Fibroblast of lung (primary cell): ENCODE data around the gene NME7. TPM values are rescaled to one million over a fixed set of nuclear protein-coding genes. Genes with fewer than 3 reads are reported as not detected.

Source experiments
- DNase-seq, 2 donors: peaks; one replicate each; pipeline versions ENCODE4 v3.0.0 to v3.0.0-alpha.2; 2010; ENCODE audit warnings: low read depth in 2 of 2
- H2AFZ ChIP-seq: 2 replicates; pipeline ENCODE4 v1.5.1; 2012; ENCODE audit warnings: low read length, control low read depth, inconsistent platforms
- H3K27ac ChIP-seq: 2 replicates; pipeline ENCODE4 v1.5.1; 2011; ENCODE audit warnings: low read length, control low read depth; ENCODE audit not compliant: insufficient read depth
- H3K27me3 ChIP-seq: 2 replicates; pipeline ENCODE4 v1.5.1; 2011; ENCODE audit warnings: mild to moderate bottlenecking, low read length; ENCODE audit not compliant: control insufficient read depth, insufficient read depth
- H3K36me3 ChIP-seq: 2 replicates; pipeline ENCODE4 v1.5.1; 2011; ENCODE audit warnings: low read length; ENCODE audit not compliant: control insufficient read depth, insufficient read depth
- H3K4me1 ChIP-seq: 2 replicates; pipeline ENCODE4 v1.5.1; 2011; ENCODE audit warnings: low read length; ENCODE audit not compliant: control insufficient read depth, insufficient read depth; ENCODE audit errors: extremely low read depth
- H3K4me2 ChIP-seq: 2 replicates; pipeline ENCODE4 v1.5.1; 2011; ENCODE audit warnings: low read length, control low read depth; ENCODE audit not compliant: insufficient read depth; ENCODE audit errors: extremely low read depth
- H3K4me3 ChIP-seq, 4 experiments: fragments of 200-600 bp in 1 of 4; sonication (generic) in 1 of 4; replicated peaks in 1 of 4; 2 replicates each; pipeline ENCODE4 v1.5.1; 2011 to 2016; ENCODE audit warnings: low read length in 4 of 4, low read depth in 3 of 4, mild to moderate bottlenecking in 3 of 4, control low read depth in 2 of 4, inconsistent platforms in 1 of 4, mixed read lengths in 1 of 4; ENCODE audit not compliant: insufficient read depth in 1 of 4; ENCODE audit errors: control extremely low read depth in 1 of 4
- H3K79me2 ChIP-seq: 2 replicates; pipeline ENCODE4 v1.5.1; 2012; ENCODE audit warnings: mild to moderate bottlenecking, low read length, inconsistent platforms; ENCODE audit not compliant: control insufficient read depth, insufficient read depth
- H3K9ac ChIP-seq: 2 replicates; pipeline ENCODE4 v1.5.1; 2011; ENCODE audit warnings: mild to moderate bottlenecking, low read length, control low read depth; ENCODE audit not compliant: insufficient read depth
- H3K9me3 ChIP-seq: 2 replicates; pipeline ENCODE4 v1.5.1; 2012; ENCODE audit warnings: low read depth, low read length; ENCODE audit not compliant: control insufficient read depth, insufficient read depth
- H4K20me1 ChIP-seq: 2 replicates; pipeline ENCODE4 v1.5.1; 2011; ENCODE audit warnings: low read length; ENCODE audit not compliant: control insufficient read depth, insufficient read depth; ENCODE audit errors: extremely low read depth
- EZH2 ChIP-seq: IDR thresholded peaks from 2 replicates; pipeline ENCODE4 v1.5.1; 2012; ENCODE audit warnings: low read length, control low read depth, mild to moderate bottlenecking; ENCODE audit errors: missing control alignments
- polyA plus RNA-seq, 2 donors: library from polyadenylated mRNA; depleted of rRNA in 1 of 2; stranded (reverse) in 1 of 2; unstranded in 1 of 2; fragments of >200 nt; gene quantifications; 2 replicates each; pipeline ENCODE4 v1.2.1, GENCODE V29; 2011 to 2012; ENCODE audit warnings: missing spikeins in 1 of 2
- total RNA-seq: library from RNA; depleted of rRNA; stranded (reverse); fragments of >200 nt; gene quantifications from 2 replicates; pipeline ENCODE4 v1.2.1, GENCODE V29; 2014
- TF ChIP-seq, protein P1 (sequence below), 2 donors: IDR thresholded peaks in 1 of 2; conservative IDR thresholded peaks in 1 of 2; 1 replicate in 1 of 2; 2 replicates in 1 of 2; pipeline ENCODE4 v1.5.1; 2011 to 2012; ENCODE audit warnings: low read length in 2 of 2, control low read depth in 1 of 2, inconsistent platforms in 1 of 2, low read depth in 1 of 2, mild to moderate bottlenecking in 1 of 2

NME7 gene
- total and polyA plus RNA-seq, 2 donors (not counting 1 experiment from before 2014, with no cell fraction given), result 21.0 to 30.8 TPM

DNA sequence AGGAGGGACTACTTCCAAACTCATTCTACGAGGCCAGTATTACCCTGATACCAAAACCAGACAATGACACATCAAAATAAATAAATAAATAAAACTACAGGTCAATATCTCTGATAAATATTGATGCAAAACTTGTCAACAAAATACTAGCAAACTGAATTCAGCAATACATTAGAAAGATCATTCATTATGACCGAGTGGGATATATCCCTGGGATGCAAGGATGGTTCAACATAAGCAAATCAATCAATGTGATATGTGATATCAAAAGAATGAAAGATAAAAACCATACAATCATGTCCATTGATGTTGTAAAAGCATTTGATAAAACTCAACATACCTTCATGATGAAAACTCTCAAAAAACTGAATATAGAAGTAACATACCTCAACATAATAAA lies 36.7 kb downstream of the NME7 start:
- Histone ChIP-seq H3K79me2 (no peaks in the 10 kb centered on the region), H3K9ac (no peak overlapping the region), H3K4me2 (no peak overlapping the region), H2AFZ (no peak overlapping the region), H3K27me3 (no peaks in the 10 kb centered on the region), H3K4me3 (no peak overlapping the region), H3K4me1 (no peaks in the 10 kb centered on the region), H4K20me1 (no peaks in the 10 kb centered on the region), H3K27ac (no peak overlapping the region), H3K9me3 (no peaks in the 10 kb centered on the region), H3K36me3 (no peaks in the 10 kb centered on the region)
- TF ChIP-seq, protein P1, sequence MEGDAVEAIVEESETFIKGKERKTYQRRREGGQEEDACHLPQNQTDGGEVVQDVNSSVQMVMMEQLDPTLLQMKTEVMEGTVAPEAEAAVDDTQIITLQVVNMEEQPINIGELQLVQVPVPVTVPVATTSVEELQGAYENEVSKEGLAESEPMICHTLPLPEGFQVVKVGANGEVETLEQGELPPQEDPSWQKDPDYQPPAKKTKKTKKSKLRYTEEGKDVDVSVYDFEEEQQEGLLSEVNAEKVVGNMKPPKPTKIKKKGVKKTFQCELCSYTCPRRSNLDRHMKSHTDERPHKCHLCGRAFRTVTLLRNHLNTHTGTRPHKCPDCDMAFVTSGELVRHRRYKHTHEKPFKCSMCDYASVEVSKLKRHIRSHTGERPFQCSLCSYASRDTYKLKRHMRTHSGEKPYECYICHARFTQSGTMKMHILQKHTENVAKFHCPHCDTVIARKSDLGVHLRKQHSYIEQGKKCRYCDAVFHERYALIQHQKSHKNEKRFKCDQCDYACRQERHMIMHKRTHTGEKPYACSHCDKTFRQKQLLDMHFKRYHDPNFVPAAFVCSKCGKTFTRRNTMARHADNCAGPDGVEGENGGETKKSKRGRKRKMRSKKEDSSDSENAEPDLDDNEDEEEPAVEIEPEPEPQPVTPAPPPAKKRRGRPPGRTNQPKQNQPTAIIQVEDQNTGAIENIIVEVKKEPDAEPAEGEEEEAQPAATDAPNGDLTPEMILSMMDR (conservative IDR thresholded peaks at IDR 0.05 in 1 of 2, IDR thresholded peaks at IDR 0.05 in 1 of 2; ENCODE audit: low read depth in 1 of 2, low read length in 2 of 2), result no peak
- TF ChIP-seq EZH2, result no peak
- DNase-seq, result no peak

DNA sequence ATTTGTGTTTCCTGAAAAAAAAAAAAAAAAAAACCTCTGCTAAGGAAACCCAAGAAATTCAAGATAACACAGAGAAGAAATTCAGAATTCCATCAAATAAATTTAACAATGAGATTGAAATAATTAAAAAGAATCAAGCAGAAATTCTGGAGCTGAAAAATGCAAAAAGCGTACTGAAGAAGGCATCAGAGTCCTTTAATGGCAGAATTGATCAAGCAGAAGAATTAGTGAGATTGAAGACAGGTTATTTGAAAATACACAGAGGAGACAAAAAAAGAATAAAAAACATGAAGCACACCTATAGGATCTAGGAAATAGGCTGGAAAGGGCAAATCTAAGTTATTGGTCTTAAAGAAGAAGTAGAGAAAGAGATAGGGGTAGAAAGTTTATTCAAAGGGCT lies 38.2 kb downstream of the NME7 start:
- no peaks in the 10 kb centered on the region for H3K79me2 ChIP-seq

DNA sequence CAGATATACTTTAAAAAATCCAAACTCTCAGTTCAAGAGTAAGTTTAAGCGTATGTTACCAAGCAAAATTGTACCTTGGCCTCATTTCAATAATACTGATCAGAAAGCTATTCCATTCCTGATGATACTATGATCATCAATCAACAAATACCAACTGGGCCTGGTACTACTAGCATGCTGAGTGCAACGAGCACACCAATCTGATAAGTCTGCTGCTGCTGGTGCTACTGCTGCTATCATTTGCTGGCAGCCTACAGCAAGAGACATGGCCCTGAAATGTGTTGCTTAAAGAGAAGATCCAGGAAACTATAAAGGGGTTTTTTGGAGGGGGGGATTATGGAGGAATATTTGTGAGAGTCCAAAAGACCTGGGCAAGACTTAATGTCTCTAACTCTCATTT lies 39.7 kb downstream of the NME7 start:
- Histone ChIP-seq H3K9me3 (no peaks in the 10 kb centered on the region), H3K4me1 (no peaks in the 10 kb centered on the region), H3K27me3 (no peaks in the 10 kb centered on the region), H4K20me1 (no peaks in the 10 kb centered on the region), H3K4me2 (no peak overlapping the region), H3K27ac (no peak overlapping the region), H3K4me3 (no peak overlapping the region), H3K9ac (no peak overlapping the region), H3K79me2 (no peaks in the 10 kb centered on the region), H2AFZ (no peak overlapping the region), H3K36me3 (no peaks in the 10 kb centered on the region)
- no peak for TF ChIP-seq EZH2
- TF ChIP-seq, protein P1 (conservative IDR thresholded peaks at IDR 0.05 in 1 of 2, IDR thresholded peaks at IDR 0.05 in 1 of 2; ENCODE audit: low read depth in 1 of 2, low read length in 2 of 2), result no peak
- no peak for DNase-seq

More for the DNA sequence above, 38.2 kb downstream of the NME7 start:
- no peaks in the 10 kb centered on the region for H4K20me1 ChIP-seq
- TF ChIP-seq, protein P1 (conservative IDR thresholded peaks at IDR 0.05 in 1 of 2, IDR thresholded peaks at IDR 0.05 in 1 of 2; ENCODE audit: low read depth in 1 of 2, low read length in 2 of 2), result no peak
- no peak for TF ChIP-seq EZH2
- no peak overlapping the region for H3K4me2 ChIP-seq
- H3K27ac ChIP-seq, result no peak overlapping the region
- no peaks in the 10 kb centered on the region for H3K4me1 ChIP-seq
- H3K4me3 ChIP-seq, result no peak overlapping the region
- H2AFZ ChIP-seq, result no peak overlapping the region
- H3K9me3 ChIP-seq, result no peaks in the 10 kb centered on the region
- H3K9ac ChIP-seq, result no peak overlapping the region
- H3K27me3 ChIP-seq, result no peaks in the 10 kb centered on the region
- DNase-seq, result no peak
- H3K36me3 ChIP-seq, result no peaks in the 10 kb centered on the region
